Upper lobe of left lung (tissue), 6 donors: ENCODE measurements around the gene MAN1A1. TPM values are rescaled to one million over a fixed set of nuclear protein-coding genes. Genes with fewer than 3 reads are reported as not detected.

ENCODE experiments used
- ATAC-seq, 2 donors: fragments of 200-7000 bp; cut with Tn5 transposase; one replicate each; pipeline ENCODE4 v1.9.1; 2022; ENCODE audit warnings: mild to moderate bottlenecking in 2 of 2, moderate library complexity in 2 of 2; ENCODE audit not compliant: low FRiP score in 2 of 2
- DNase-seq, 2 donors: peaks; one replicate each; pipeline ENCODE4 v3.0.0-alpha.2; 2019 to 2020
- H3K27ac ChIP-seq, 4 donors: fragments of 200-600 bp; sonication (generic); one replicate each; pipeline ENCODE4 v1.5.1; 2016 to 2019
- H3K27me3 ChIP-seq, 4 donors: fragments of 200-600 bp; sonication (generic); one replicate each; pipeline ENCODE4 v1.5.1; 2017 to 2019
- H3K36me3 ChIP-seq, 4 donors: fragments of 200-600 bp; sonication (generic); one replicate each; pipeline ENCODE4 v1.5.1; 2016 to 2019
- H3K4me1 ChIP-seq, 4 donors: fragments of 200-600 bp; sonication (generic); one replicate each; pipeline ENCODE4 v1.5.1; 2018 to 2019
- H3K4me3 ChIP-seq, 4 donors: fragments of 200-600 bp; sonication (generic); one replicate each; pipeline ENCODE4 v1.5.1; 2017 to 2019; ENCODE audit warnings: mild to moderate bottlenecking in 2 of 4, moderate library complexity in 1 of 4
- H3K9me3 ChIP-seq, 4 donors: fragments of 200-600 bp; sonication (generic); one replicate each; pipeline ENCODE4 v1.5.1; 2018 to 2019
- CTCF ChIP-seq, 6 experiments: fragments of 450-650 bp in 4 of 6; fragments of 200-600 bp in 2 of 6; sonication (generic) in 2 of 6; IDR thresholded peaks; one replicate each; pipeline ENCODE4 v1.5.1; 2016 to 2019; ENCODE audit warnings: antibody characterized with exemption in 6 of 6
- EP300 ChIP-seq, 4 donors: sonication (generic); formaldehyde crosslinking; IDR thresholded peaks; one replicate each; pipeline ENCODE4 v1.5.1; 2017; ENCODE audit warnings: antibody characterized with exemption in 4 of 4, control low read depth in 2 of 4
- POLR2A ChIP-seq, 4 donors: fragments of 450-650 bp; IDR thresholded peaks; one replicate each; pipeline ENCODE4 v1.5.1; 2016 to 2017; ENCODE audit warnings: antibody characterized with exemption in 4 of 4, mild to moderate bottlenecking in 2 of 4
- POLR2AphosphoS5 ChIP-seq, 2 donors: sonication (generic); formaldehyde crosslinking; IDR thresholded peaks; one replicate each; pipeline ENCODE4 v1.5.1; 2017; ENCODE audit warnings: antibody characterized with exemption in 2 of 2
- WGBS, 2 donors: methylation state at CpG; one replicate each; pipeline ENCODE4 v1.1.5; 2017 to 2018; 5-methylcytosine and 5-hydroxymethylcytosine counted together
- total RNA-seq, 6 donors: library from RNA; depleted of rRNA in 4 of 6; stranded (reverse); fragments of >200 nt in 4 of 6; gene quantifications; one replicate each; pipeline versions ENCODE4 v1.1.0 to v1.2.1, GENCODE V29; 2016 to 2021
- donor health status: DM: no; HTN: no; CAD: no; lungs with moderate emphysema.
- donor health status: DM: no; HTN: yes; CAD: no; lungs with severe emphysema.

MAN1A1 gene
- total RNA-seq, 6 donors from 2014 or later = 61.8 to 98.6 (median 79.1) TPM

- Histone ChIP-seq H3K4me1 (no peaks in the 10 kb centered on the region), H3K27ac (no peak overlapping the region), H3K4me3 (no peak overlapping the region), H3K27me3 (no peaks in the 10 kb centered on the region), H3K36me3 (peaks cover 0 to 7% (median 0%) of the 10 kb centered on the region in 4 donors), H3K9me3 (no peaks in the 10 kb centered on the region)
- 97 to 100% methylated on average over 2 of the region's 2 CpGs for WGBS, 2 donors
- no peak for ATAC-seq
- DNase-seq = no peak
- TF ChIP-seq POLR2AphosphoS5 (IDR thresholded peaks at IDR 0.05) = no peak
- TF ChIP-seq CTCF (IDR thresholded peaks at IDR 0.05) = no peak
- no peak for TF ChIP-seq EP300 (IDR thresholded peaks at IDR 0.05)
- TF ChIP-seq POLR2A (IDR thresholded peaks at IDR 0.05) = no peak
Measured at GRCh38 chr6:119233312-119233984, 116.1 kb downstream of the MAN1A1 start.

DNA sequence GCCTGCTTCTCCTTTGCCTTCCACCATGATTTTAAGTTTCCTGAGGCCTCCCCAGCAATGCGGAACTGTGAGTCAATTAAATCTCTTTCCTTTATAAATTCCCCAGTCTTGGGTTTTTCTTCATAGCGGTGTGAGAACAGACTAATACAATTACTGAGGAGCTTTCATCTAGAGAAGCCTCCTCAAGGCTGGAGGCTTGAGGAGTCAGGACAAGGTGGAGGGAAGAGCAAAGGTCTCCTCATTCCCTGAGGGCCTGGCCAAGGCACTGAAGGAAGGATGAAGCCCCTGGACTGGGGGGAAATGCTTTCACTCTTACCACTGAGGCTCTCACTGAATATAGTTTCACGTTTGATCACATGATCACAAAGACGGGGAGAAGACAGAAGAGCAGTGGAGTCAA is 118.2 kb downstream of the MAN1A1 start:
- Histone ChIP-seq H3K9me3 (no peaks in the 10 kb centered on the region), H3K4me1 (no peaks in the 10 kb centered on the region), H3K27me3 (no peaks in the 10 kb centered on the region), H3K27ac (no peak overlapping the region), H3K36me3 (peaks cover 0 to 7% (median 0%) of the 10 kb centered on the region in 4 donors), H3K4me3 (no peak overlapping the region)
- ATAC-seq (no peak), DNase-seq (no peak)
- WGBS, 2 donors = 89 to 96% methylated on average over 4 of the region's 4 CpGs
- TF ChIP-seq POLR2AphosphoS5 (IDR thresholded peaks at IDR 0.05) (no peak), POLR2A (IDR thresholded peaks at IDR 0.05) (no peak), CTCF (IDR thresholded peaks at IDR 0.05) (no peak), EP300 (IDR thresholded peaks at IDR 0.05) (no peak)

GRCh38 chr6:119230160-119230559 is 119.4 kb downstream of the MAN1A1 start:
- Histone ChIP-seq H3K9me3 (no peaks in the 10 kb centered on the region), H3K27me3 (no peaks in the 10 kb centered on the region), H3K4me3 (no peak overlapping the region), H3K27ac (no peak overlapping the region), H3K4me1 (no peaks in the 10 kb centered on the region), H3K36me3 (peaks cover 0 to 3% (median 0%) of the 10 kb centered on the region in 4 donors)
- no peak for DNase-seq
- ATAC-seq = no peak
- WGBS, 2 donors = 94 to 95% methylated on average over 4 of the region's 4 CpGs
- TF ChIP-seq EP300 (IDR thresholded peaks at IDR 0.05) (no peak), CTCF (IDR thresholded peaks at IDR 0.05) (no peak)

DNA sequence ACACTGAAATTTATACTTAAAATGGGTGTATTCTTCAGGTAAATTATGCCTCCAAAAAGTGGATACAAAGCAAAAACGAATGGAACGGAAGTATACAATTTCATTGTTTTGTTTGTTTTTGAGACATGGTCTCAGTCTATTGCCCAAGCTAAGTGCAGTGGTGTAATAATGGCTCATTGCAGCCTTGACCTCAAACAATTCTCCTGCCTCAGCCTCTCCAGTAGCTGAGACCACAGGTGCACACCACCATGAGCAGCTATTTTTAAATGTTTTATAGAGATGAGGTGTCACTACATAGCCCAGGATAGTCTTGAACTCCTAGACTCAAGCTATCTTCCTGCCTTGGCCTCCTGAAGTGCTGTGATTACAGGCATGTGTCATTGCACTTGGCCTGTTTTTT is 122.2 kb downstream of the MAN1A1 start:
- ATAC-seq (no peak), DNase-seq (no peak)
- Histone ChIP-seq H3K36me3 (no peaks in the 10 kb centered on the region), H3K4me1 (no peaks in the 10 kb centered on the region), H3K27me3 (no peaks in the 10 kb centered on the region), H3K9me3 (no peaks in the 10 kb centered on the region), H3K27ac (no peak overlapping the region), H3K4me3 (no peak overlapping the region)
- WGBS, 2 donors = 84 to 94% methylated on average over 2 of the region's 2 CpGs
- TF ChIP-seq EP300 (IDR thresholded peaks at IDR 0.05) = no peak
- TF ChIP-seq POLR2A (IDR thresholded peaks at IDR 0.05) = no peak
- TF ChIP-seq CTCF (IDR thresholded peaks at IDR 0.05) = no peak
- TF ChIP-seq POLR2AphosphoS5 (IDR thresholded peaks at IDR 0.05) = no peak

DNA sequence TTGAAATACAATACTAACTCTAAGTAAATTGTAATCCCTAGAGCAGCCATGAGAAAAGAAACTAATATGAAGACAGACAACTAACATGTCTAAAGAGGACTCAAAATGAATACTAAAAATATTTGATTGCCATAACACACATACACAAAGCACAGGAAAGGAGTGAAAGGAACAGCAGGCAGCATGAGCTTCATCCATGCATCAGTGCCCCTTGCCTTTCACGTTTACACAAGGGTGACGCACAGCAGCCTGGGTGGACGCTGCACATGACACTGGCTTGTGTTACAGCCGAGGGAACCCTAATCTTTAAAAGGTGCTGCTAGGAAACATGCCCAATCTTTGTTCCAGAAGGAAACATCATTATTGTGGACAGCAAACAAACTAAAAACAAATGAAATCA is 123.5 kb downstream of the MAN1A1 start:
- WGBS, 2 donors = 85 to 96% methylated on average over 4 of the region's 4 CpGs
- H3K27me3 ChIP-seq = no peaks in the 10 kb centered on the region
- no peak for ATAC-seq
- H3K4me1 ChIP-seq = no peaks in the 10 kb centered on the region
- no peaks in the 10 kb centered on the region for H3K9me3 ChIP-seq
- no peak for DNase-seq
- TF ChIP-seq EP300 (IDR thresholded peaks at IDR 0.05) (no peak), CTCF (IDR thresholded peaks at IDR 0.05) (no peak), POLR2AphosphoS5 (IDR thresholded peaks at IDR 0.05) (no peak), POLR2A (IDR thresholded peaks at IDR 0.05) (no peak)
- H3K4me3 ChIP-seq = no peak overlapping the region
- no peak overlapping the region for H3K27ac ChIP-seq
- H3K36me3 ChIP-seq = no peaks in the 10 kb centered on the region
